Spleen (tissue), 7 donors: ENCODE data around the gene ADAMTS14.

Source experiments
- POLR2A ChIP-seq, 3 donors: fragments of 450-650 bp; IDR thresholded peaks; one replicate each; pipeline ENCODE4 v1.5.1; 2017; ENCODE audit warnings: antibody characterized with exemption in 3 of 3, mild to moderate bottlenecking in 1 of 3
- TF ChIP-seq, protein P1 (sequence below), 11 experiments: fragments of 200-600 bp in 7 of 11; fragments of 450-650 bp in 4 of 11; sonication (generic) in 4 of 11; IDR thresholded peaks in 8 of 11; conservative IDR thresholded peaks in 3 of 11; 1 replicate in 7 of 11; 2 replicates in 4 of 11; pipeline versions ENCODE4 v1.4.0 to v1.8.0; 2016 to 2021; ENCODE audit warnings: antibody characterized with exemption in 11 of 11, inconsistent platforms in 4 of 11, mild to moderate bottlenecking in 1 of 11
- donor health status: DM: no; HTN: no; CAD: no; lungs with moderate emphysema.
- donor health status: DM: no; HTN: no; CAD: no.
- donor health status: DM: no; HTN: no; CAD: no.

DNA sequence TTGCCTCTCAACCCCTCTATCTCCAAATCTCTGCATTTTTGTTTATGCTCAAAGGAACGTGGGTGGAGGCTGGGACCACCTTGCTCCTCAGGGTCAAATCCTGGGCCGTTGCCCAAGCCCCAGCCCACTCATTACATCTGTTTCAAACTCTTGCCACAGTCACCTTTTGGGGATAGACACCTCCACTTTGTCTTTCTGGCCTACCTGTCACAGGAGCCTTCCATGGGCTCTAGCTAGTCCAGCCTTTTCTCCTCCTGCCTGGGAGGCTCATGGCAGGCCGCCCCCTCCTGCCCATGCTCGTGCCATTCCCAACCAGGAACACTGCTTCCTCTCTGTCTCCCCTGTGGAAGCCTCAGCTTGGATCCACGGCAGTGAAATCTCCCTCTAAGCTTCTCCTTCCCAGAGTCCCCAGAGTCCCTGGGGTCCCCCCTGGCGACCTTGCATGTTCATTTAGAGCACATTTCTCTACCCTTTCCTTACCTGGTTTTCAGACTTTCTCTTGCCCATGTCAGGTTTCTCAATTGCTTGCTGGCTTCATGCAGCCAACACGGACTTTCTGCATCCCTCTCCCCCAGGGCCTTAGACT, 2.5 kb upstream of the ADAMTS14 start:
- TF ChIP-seq, protein P1, sequence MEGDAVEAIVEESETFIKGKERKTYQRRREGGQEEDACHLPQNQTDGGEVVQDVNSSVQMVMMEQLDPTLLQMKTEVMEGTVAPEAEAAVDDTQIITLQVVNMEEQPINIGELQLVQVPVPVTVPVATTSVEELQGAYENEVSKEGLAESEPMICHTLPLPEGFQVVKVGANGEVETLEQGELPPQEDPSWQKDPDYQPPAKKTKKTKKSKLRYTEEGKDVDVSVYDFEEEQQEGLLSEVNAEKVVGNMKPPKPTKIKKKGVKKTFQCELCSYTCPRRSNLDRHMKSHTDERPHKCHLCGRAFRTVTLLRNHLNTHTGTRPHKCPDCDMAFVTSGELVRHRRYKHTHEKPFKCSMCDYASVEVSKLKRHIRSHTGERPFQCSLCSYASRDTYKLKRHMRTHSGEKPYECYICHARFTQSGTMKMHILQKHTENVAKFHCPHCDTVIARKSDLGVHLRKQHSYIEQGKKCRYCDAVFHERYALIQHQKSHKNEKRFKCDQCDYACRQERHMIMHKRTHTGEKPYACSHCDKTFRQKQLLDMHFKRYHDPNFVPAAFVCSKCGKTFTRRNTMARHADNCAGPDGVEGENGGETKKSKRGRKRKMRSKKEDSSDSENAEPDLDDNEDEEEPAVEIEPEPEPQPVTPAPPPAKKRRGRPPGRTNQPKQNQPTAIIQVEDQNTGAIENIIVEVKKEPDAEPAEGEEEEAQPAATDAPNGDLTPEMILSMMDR (IDR thresholded peaks at IDR 0.05 in 8 of 11, conservative IDR thresholded peaks at IDR 0.05 in 3 of 11) = no peak
- no peak for TF ChIP-seq POLR2A (IDR thresholded peaks at IDR 0.05)
